Measurements from ENCODE around the gene GLYATL1. TPM values are rescaled to one million over a fixed set of nuclear protein-coding genes. Genes with fewer than 3 reads are reported as not detected.

The GLYATL1 gene
- total RNA-seq, 5 donors from 2014 or later (not counting 1 experiment from before 2014, with no cell fraction given), result 0.51 TPM; not detected in 4

DNA sequence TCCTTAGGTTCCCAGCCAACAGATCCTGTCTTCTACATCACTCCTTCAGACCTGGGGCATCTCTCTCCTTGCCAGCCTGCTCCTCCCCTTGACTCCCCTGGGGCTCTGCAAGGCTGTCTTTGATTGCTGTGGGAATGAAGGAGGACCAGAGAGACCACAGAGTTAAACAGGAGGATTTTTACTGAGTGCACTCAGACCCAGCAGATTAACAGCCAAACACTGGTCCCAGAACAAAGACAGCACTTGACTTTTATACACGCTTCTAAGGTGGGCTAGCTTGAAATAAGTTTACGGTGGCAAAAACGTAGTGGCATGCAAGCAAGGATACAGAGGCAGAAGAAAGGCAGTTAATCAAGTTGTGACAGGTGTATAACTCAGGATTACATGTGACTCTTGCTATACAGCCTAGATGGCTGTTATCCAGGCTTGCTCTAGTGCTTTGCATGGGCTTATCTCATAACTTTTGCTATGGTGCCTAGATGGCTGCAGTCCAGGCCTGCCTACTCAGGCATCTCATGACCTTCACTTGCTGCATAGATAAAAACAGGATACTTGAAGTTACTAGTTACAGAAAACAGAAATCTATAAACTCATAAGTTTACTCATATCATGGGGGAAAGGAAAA, 22.0 kb upstream of the GLYATL1 start:
- no peaks in the 10 kb centered on the region for H3K36me3 Mint-ChIP-seq
- no peak for ATAC-seq (replicated peaks in 1 of 4)
- no peak overlapping the region for H3K27ac Mint-ChIP-seq
- Histone ChIP-seq H3K9me3 (no peaks in the 10 kb centered on the region), H3K27me3 (replicated peaks in 1 of 2; ENCODE audit: control insufficient read depth in 2 of 2, extremely low read depth in 1 of 2, insufficient read depth in 2 of 2, low read length in 1 of 2) (peaks cover 0 to 2% of the 10 kb centered on the region in 2 experiments), H3K27ac (ENCODE audit: low read length) (no peak overlapping the region), H3K4me1 (ENCODE audit: control insufficient read depth in 1 of 2, extremely low read depth in 1 of 2, insufficient read depth in 2 of 2, low read length in 2 of 2) (no peaks in the 10 kb centered on the region), H3K4me3 (ENCODE audit: control insufficient read depth in 1 of 2, extremely low read depth in 1 of 2, low read length in 1 of 2) (no peak overlapping the region), H3K36me3 (ENCODE audit: control insufficient read depth in 2 of 2, extremely low read depth in 1 of 2, insufficient read depth in 1 of 2, low read length in 1 of 2) (no peaks in the 10 kb centered on the region)
- no peak overlapping the region for H3K4me3 Mint-ChIP-seq
- DNase-seq, result no peak
- ChIA-PET POLR2A (no interaction called here), CTCF (no interaction called here)
- H3K9me3 Mint-ChIP-seq, result peaks cover 12 to 23% (median 18%) of the 10 kb centered on the region in 3 donors
- WGBS (ENCODE audit: insufficient coverage), result 88% methylated on average over 2 of the region's 3 CpGs
- H3K27me3 Mint-ChIP-seq, result peaks cover 10 to 21% of the 10 kb centered on the region in 2 donors
- no peaks in the 10 kb centered on the region for H3K4me1 Mint-ChIP-seq

DNA sequence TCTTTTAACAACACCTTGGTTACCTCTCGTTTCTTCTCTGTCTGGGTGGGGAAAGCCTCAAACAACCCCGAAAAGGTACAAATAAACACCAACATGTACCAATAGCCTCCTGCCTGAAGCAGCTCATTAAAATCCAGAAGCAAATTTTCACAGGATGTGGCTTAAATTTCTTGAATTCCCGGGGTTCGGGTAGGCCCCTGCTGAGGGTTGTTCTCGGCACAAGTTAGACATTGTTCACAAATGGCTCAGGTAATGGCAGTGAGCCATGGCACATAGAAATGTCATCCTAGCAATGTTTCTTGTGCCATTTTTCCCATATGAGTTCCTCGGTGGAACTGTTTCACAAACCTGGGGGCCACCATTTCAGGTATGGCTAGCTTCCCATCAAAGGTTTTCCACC, 19.7 kb upstream of the GLYATL1 start:
- ATAC-seq (replicated peaks in 1 of 4) (no peak), DNase-seq (no peak)
- Histone ChIP-seq H3K4me3 (ENCODE audit: control insufficient read depth in 1 of 2, extremely low read depth in 1 of 2, low read length in 1 of 2) (no peak overlapping the region), H3K36me3 (ENCODE audit: control insufficient read depth in 2 of 2, extremely low read depth in 1 of 2, insufficient read depth in 1 of 2, low read length in 1 of 2) (no peaks in the 10 kb centered on the region), H3K27me3 (replicated peaks in 1 of 2; ENCODE audit: control insufficient read depth in 2 of 2, extremely low read depth in 1 of 2, insufficient read depth in 2 of 2, low read length in 1 of 2) (peaks cover 0 to 2% of the 10 kb centered on the region in 2 experiments), H3K27ac (ENCODE audit: low read length) (no peak overlapping the region), H3K9me3 (no peaks in the 10 kb centered on the region), H3K4me1 (ENCODE audit: control insufficient read depth in 1 of 2, extremely low read depth in 1 of 2, insufficient read depth in 2 of 2, low read length in 2 of 2) (peaks cover 0 to 3% of the 10 kb centered on the region in 2 experiments)
- WGBS (ENCODE audit: insufficient coverage), result 90% methylated on average over 6 of the region's 6 CpGs
- peaks cover 0 to 5% of the 10 kb centered on the region in 2 donors for H3K27me3 Mint-ChIP-seq
- H3K4me3 Mint-ChIP-seq, result no peak overlapping the region
- ChIA-PET CTCF (interaction anchor here in 1 of 2 donors (0.6 kb wide), 1 partner anchor 1158 kb away, joined by 5 read pairs; no protein-coding TSS in a partner anchor), POLR2A (no interaction called here)
- H3K4me1 Mint-ChIP-seq, result peaks cover 10 to 15% (median 14%) of the 10 kb centered on the region in 3 donors
- H3K27ac Mint-ChIP-seq, result no peak overlapping the region
- H3K9me3 Mint-ChIP-seq, result peaks cover 12 to 23% (median 18%) of the 10 kb centered on the region in 3 donors
- no peaks in the 10 kb centered on the region for H3K36me3 Mint-ChIP-seq

DNA sequence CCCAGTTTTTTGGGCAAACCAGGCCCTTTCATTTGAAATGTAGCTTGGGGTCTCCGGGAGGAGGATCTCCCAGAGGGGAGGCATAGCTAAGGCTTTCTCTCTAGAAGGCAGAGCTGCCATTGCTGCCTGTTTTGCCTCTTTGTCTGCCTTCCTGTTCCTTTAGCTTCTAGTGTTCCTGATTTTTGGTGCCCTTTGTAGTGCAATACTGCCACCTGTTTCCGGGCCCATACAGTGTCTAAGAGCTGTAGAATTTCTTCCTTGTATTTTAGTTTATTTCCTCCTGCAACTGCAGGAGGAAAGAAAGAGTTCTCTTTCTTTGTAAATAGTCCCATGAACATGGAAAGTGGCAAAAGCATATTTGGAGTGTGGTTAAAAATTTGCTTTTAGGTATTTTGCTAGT, 19.3 kb upstream of the GLYATL1 start:
- Histone ChIP-seq H3K36me3 (ENCODE audit: control insufficient read depth in 2 of 2, extremely low read depth in 1 of 2, insufficient read depth in 1 of 2, low read length in 1 of 2) (no peaks in the 10 kb centered on the region), H3K27ac (ENCODE audit: low read length) (no peak overlapping the region), H3K4me3 (ENCODE audit: control insufficient read depth in 1 of 2, extremely low read depth in 1 of 2, low read length in 1 of 2) (no peak overlapping the region), H3K27me3 (replicated peaks in 1 of 2; ENCODE audit: control insufficient read depth in 2 of 2, extremely low read depth in 1 of 2, insufficient read depth in 2 of 2, low read length in 1 of 2) (peaks cover 0 to 2% of the 10 kb centered on the region in 2 experiments), H3K9me3 (no peaks in the 10 kb centered on the region), H3K4me1 (ENCODE audit: control insufficient read depth in 1 of 2, extremely low read depth in 1 of 2, insufficient read depth in 2 of 2, low read length in 2 of 2) (peaks cover 0 to 3% of the 10 kb centered on the region in 2 experiments)
- ATAC-seq (replicated peaks in 1 of 4) (no peak), DNase-seq (no peak)
- CTCF ChIA-PET, result interaction anchor here in 1 of 2 donors (0.6 kb wide), 1 partner anchor 1158 kb away, joined by 5 read pairs; no protein-coding TSS in a partner anchor
- H3K9me3 Mint-ChIP-seq, result peaks cover 11 to 23% (median 18%) of the 10 kb centered on the region in 3 donors
- no peak overlapping the region for H3K27ac Mint-ChIP-seq
- H3K4me1 Mint-ChIP-seq, result peaks cover 10 to 15% (median 14%) of the 10 kb centered on the region in 3 donors
- H3K36me3 Mint-ChIP-seq, result no peaks in the 10 kb centered on the region
- H3K4me3 Mint-ChIP-seq, result no peak overlapping the region
- POLR2A ChIA-PET, result no interaction called here
- 100% methylated on average over 1 of the region's 2 CpGs for WGBS (ENCODE audit: insufficient coverage)
- peaks cover 0 to 4% of the 10 kb centered on the region in 2 donors for H3K27me3 Mint-ChIP-seq

DNA sequence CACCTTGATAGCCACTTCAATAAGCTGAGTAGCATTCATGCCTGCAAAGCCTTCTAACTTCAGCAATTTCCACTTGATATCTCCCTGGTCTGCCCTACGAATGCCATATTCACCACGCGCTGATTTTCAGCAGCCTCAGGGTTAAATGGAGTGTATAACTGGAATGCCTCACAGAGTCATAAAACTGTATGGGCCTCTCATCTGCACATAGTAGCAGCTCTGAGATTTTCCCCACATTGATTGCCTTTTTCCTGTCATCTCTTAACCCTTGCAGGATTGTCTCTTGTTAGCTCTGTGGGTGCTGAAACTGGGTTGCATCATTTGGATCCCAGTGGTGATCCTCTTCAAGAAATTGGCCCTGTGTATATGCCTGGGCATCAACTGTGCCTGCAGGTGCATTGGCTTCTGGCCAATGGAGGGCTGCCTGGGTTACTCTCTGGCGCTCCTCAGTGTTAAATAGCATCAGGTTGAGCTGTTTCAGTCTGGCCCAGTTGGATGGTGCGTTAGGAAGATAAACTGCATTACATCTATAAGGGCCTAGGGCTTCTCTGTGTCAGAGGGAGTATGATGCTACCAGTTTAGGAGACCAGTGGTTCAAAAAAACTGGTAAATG, 17.4 kb upstream of the GLYATL1 start:
- no peak overlapping the region for H3K4me3 ChIP-seq (ENCODE audit: control insufficient read depth in 1 of 2, extremely low read depth in 1 of 2, low read length in 1 of 2)
- ATAC-seq (replicated peaks in 1 of 4), result no peak
- peaks cover 0 to 3% of the 10 kb centered on the region in 2 experiments for H3K4me1 ChIP-seq (ENCODE audit: control insufficient read depth in 1 of 2, extremely low read depth in 1 of 2, insufficient read depth in 2 of 2, low read length in 2 of 2)
- H3K27ac ChIP-seq (ENCODE audit: low read length), result no peak overlapping the region
- no peak overlapping the region for H3K4me3 Mint-ChIP-seq
- ChIA-PET CTCF (no interaction called here), POLR2A (no interaction called here)
- no peak overlapping the region for H3K27ac Mint-ChIP-seq
- no peaks in the 10 kb centered on the region for H3K36me3 Mint-ChIP-seq
- 75% methylated on average over 2 of the region's 5 CpGs for WGBS (ENCODE audit: insufficient coverage)
- H3K27me3 ChIP-seq (replicated peaks in 1 of 2; ENCODE audit: control insufficient read depth in 2 of 2, extremely low read depth in 1 of 2, insufficient read depth in 2 of 2, low read length in 1 of 2), result peaks cover 0 to 2% of the 10 kb centered on the region in 2 experiments
- no peaks in the 10 kb centered on the region for H3K9me3 ChIP-seq
- peaks cover 3 to 12% (median 9%) of the 10 kb centered on the region in 3 donors for H3K9me3 Mint-ChIP-seq
- no peaks in the 10 kb centered on the region for H3K36me3 ChIP-seq (ENCODE audit: control insufficient read depth in 2 of 2, extremely low read depth in 1 of 2, insufficient read depth in 1 of 2, low read length in 1 of 2)
- peaks cover 10 to 15% (median 14%) of the 10 kb centered on the region in 3 donors for H3K4me1 Mint-ChIP-seq
- DNase-seq, result no peak
- H3K27me3 Mint-ChIP-seq, result peaks cover 0 to 4% of the 10 kb centered on the region in 2 donors

DNA sequence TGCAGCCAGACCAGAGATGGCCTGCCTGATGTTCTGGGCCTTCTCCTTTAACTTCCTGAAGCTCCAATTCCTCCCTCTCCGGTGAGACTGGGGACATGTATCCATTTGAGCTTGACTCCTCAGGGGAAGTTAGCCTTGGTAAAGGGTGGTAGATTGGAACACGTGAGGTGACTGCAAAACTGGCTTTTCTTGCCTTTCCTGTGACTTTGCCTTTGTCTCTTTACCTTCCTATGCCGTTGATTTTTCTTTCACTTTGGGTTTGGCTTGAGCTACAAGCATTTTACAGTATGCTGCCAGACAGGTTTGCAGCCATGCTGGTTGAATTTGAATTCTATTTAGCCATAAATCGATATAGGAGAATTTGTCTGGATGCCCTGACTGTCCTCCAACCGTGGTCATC, 16.8 kb upstream of the GLYATL1 start:
- Histone ChIP-seq H3K36me3 (ENCODE audit: control insufficient read depth in 2 of 2, extremely low read depth in 1 of 2, insufficient read depth in 1 of 2, low read length in 1 of 2) (no peaks in the 10 kb centered on the region), H3K9me3 (no peaks in the 10 kb centered on the region), H3K4me3 (ENCODE audit: control insufficient read depth in 1 of 2, extremely low read depth in 1 of 2, low read length in 1 of 2) (no peak overlapping the region), H3K27ac (ENCODE audit: low read length) (no peak overlapping the region), H3K4me1 (ENCODE audit: control insufficient read depth in 1 of 2, extremely low read depth in 1 of 2, insufficient read depth in 2 of 2, low read length in 2 of 2) (peaks cover 0 to 5% of the 10 kb centered on the region in 2 experiments), H3K27me3 (replicated peaks in 1 of 2; ENCODE audit: control insufficient read depth in 2 of 2, extremely low read depth in 1 of 2, insufficient read depth in 2 of 2, low read length in 1 of 2) (peaks cover 0 to 5% of the 10 kb centered on the region in 2 experiments)
- ChIA-PET CTCF (no interaction called here), POLR2A (no interaction called here)
- Mint-ChIP-seq H3K4me1 (peaks cover 11 to 18% (median 17%) of the 10 kb centered on the region in 3 donors), H3K27me3 (peaks cover under 1 to 6% of the 10 kb centered on the region in 2 donors), H3K4me3 (no peak overlapping the region), H3K9me3 (peaks cover 3 to 6% (median 3%) of the 10 kb centered on the region in 3 donors), H3K36me3 (no peaks in the 10 kb centered on the region), H3K27ac (no peak overlapping the region)
- WGBS (ENCODE audit: insufficient coverage), result 75% methylated on average over 2 of the region's 5 CpGs
- DNase-seq, result no peak
- ATAC-seq (replicated peaks in 1 of 4), result no peak

DNA sequence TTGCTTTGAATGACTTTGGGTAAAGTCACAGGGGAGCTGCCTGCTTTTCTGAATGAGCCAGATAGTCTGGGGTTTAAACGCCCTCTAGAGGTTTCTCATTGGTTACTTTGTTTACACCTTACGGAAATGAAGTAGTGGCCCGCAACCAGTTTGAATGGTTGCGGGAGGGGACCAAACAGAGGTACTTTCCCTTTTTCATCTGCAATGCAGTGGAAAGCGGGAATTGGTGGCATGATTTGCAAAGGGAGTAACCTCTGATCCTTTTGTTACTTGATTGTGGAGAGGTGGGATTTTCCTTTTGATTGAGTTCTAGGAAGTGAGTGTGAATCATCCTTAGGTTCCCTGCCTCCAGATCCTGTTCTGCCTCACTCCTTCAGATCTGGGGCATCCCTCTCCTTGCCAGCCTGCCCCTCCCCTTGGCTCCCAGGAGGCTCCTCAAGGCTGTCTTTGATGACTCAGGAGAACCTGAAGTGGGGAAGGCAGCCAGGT, 15.9 kb upstream of the GLYATL1 start:
- H3K36me3 Mint-ChIP-seq, result no peaks in the 10 kb centered on the region
- ChIA-PET POLR2A (no interaction called here), CTCF (no interaction called here)
- no peaks in the 10 kb centered on the region for H3K36me3 ChIP-seq (ENCODE audit: control insufficient read depth in 2 of 2, extremely low read depth in 1 of 2, insufficient read depth in 1 of 2, low read length in 1 of 2)
- ATAC-seq (replicated peaks in 1 of 4) (peak in 2 of 4 experiments; percentile 49 to 60), DNase-seq (peak in 1 of 35 experiments; percentile 37)
- WGBS (ENCODE audit: insufficient coverage), result 18% methylated on average over 2 of the region's 5 CpGs
- H3K4me3 Mint-ChIP-seq, result peak overlapping the region in 1 of 3 donors; percentile 15
- H3K27ac ChIP-seq (ENCODE audit: low read length), result no peak overlapping the region
- H3K27me3 Mint-ChIP-seq, result peaks cover 9% of the 10 kb centered on the region in 2 donors
- no peaks in the 10 kb centered on the region for H3K9me3 Mint-ChIP-seq
- H3K4me3 ChIP-seq (ENCODE audit: control insufficient read depth in 1 of 2, extremely low read depth in 1 of 2, low read length in 1 of 2), result no peak overlapping the region
- peaks cover 0 to 9% of the 10 kb centered on the region in 2 experiments for H3K4me1 ChIP-seq (ENCODE audit: control insufficient read depth in 1 of 2, extremely low read depth in 1 of 2, insufficient read depth in 2 of 2, low read length in 2 of 2)
- H3K27ac Mint-ChIP-seq, result no peak overlapping the region
- H3K27me3 ChIP-seq (replicated peaks in 1 of 2; ENCODE audit: control insufficient read depth in 2 of 2, extremely low read depth in 1 of 2, insufficient read depth in 2 of 2, low read length in 1 of 2), result peaks cover 0 to 7% of the 10 kb centered on the region in 2 experiments
- H3K4me1 Mint-ChIP-seq, result peaks cover 20 to 27% (median 26%) of the 10 kb centered on the region in 3 donors
- no peaks in the 10 kb centered on the region for H3K9me3 ChIP-seq
